ENCODE data around the gene CEMIP2.

CEMIP2 gene

DNA sequence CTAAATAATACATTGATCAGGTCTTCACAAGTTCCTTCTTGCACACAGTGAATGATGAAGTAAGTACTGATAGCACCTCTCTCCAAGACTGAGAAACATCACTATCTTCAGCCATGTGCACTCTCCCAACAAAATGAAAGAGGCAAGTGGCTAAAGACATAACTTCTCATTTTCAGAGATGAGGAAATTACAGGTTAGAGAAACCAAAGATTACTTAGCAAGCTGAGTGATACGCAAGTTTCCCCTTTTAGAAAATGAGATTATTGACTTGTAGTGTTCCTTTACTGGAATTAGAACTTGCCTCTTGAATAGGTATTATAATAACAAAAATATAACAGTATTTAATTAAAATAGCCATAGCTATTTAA lies 21.6 kb downstream of the CEMIP2 start:
- peak; percentile 82 for DNase-seq

DNA sequence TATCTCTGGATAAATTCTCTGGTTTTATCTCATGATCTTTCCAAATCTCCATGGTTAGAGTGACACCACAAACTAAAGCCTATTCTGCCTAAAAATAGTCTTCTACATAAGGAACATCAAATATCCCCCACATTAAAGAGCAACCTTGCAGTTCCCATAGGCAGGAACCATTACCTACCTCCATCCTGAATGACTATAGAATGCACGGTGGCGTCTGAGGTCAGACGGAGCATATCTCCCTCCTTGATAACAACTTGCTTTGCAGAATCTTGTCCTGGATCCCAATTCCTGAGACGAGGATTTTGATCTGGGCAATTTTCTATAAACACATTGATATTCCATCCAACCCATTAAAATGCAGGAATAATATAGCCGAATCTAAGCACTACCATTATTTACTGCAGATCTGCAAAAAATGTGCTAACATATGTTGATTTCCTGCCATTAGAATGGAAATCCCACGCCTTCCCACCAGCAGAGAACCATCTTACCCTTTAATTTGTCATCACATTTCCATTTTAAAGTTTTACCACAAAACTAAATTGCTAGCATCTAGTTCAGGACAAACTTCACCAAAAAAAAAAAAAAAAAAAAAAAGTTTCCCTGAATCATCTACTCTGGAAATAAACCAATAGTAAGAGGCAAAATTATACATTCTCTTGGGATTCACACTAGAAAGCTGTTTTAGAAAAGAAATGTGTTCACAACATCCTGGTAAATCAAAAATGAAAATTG lies 22.1 kb downstream of the CEMIP2 start:
- DNase-seq, result no peak

DNA sequence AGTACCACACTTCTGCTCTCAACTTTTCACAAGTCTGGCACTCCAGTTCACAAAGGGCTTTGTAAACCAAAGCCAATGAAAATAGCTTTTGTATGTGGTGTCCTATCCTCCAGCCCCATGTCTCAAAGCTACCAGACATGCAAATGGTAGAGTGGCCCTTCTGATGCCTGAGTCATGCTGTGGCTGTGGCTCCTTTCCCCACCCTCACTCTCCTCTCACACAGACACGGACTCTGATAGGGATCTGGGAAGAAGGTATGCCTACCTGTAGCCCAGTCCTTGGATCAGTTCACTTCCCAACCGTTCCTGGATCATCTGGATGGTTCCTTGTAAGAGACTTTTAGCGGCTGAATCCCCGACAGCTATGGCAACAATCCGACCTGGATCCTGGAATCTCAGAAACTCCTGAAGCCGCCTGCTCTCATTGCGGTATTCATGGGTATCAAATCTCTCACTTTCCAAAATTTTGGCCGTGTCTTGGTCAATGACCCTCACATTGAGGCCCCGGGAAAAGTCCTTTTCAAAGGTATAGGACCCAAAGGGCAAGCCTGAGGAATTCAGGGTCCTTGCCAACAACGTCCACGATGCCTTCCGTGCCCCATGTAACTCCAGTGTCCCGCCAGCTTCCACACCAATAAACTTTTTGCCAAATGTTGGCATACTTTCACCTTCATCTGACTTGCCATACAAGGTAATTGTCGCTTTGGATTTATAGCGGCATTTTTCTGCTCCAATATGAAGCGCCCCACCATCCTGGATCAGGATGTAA lies 23.4 kb downstream of the CEMIP2 start:
- peak; percentile 12 for DNase-seq

DNA sequence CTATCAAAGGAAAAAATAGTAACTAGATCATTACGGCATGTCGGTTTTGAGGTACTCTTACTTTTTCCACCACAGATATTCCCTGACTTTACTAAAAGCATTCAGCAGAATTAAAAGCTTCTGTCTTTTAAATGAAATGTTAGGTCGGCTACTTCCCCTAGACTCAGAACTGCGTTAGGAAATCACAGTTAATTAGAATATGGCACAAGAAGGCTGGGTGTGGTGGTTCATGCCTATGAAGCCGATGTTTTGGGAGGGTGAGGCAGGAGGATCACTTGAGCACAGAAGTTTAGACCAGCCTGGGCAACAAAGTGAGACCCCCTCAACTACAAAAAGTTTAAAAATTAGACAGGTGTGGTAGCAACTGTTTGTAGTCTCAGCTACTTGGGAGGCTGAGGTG lies 24.4 kb downstream of the CEMIP2 start:
- no peak for DNase-seq

DNA sequence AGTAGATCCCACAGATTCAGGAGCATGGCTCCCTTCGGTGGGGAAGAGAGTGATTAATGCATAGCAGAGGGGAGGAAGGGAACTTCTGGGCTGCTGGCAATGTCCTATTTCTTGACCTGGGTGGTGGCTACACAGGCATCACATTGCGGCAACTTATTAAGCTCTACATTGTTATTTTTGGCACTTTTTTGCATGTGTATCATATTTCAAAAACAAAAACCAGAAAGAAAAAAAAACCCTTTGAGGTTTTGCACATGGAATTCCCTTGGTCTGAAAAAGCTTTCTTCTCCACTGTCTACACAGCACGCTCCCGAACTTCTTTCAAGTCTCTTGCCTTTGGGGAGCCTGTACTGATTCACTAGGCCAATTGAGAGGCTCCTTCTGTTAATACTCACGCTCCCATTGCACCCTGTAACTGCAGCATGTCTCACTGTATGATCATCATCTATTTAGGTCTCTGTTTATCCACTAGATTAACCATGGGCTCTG lies 25.1 kb downstream of the CEMIP2 start:
- DNase-seq, result peak; percentile 40

DNA sequence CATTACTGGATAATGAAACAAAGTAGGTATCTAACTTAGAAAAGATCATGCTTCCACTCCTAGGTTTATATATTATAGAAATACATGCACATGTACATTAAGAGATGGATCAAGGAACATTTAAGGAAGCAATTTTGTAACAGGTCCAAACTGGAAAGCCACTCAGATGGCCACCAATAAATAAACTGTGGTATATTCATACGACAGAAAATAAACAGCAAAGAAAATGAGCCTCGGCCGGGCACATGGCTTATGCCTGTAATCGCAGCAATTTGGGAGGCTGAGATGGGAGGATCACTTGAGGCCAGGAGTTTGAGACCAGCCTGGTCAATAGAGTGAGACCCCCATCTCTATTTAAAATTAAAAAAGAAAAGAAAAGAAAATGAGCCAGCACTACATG lies 25.6 kb downstream of the CEMIP2 start:
- DNase-seq, result no peak

DNA sequence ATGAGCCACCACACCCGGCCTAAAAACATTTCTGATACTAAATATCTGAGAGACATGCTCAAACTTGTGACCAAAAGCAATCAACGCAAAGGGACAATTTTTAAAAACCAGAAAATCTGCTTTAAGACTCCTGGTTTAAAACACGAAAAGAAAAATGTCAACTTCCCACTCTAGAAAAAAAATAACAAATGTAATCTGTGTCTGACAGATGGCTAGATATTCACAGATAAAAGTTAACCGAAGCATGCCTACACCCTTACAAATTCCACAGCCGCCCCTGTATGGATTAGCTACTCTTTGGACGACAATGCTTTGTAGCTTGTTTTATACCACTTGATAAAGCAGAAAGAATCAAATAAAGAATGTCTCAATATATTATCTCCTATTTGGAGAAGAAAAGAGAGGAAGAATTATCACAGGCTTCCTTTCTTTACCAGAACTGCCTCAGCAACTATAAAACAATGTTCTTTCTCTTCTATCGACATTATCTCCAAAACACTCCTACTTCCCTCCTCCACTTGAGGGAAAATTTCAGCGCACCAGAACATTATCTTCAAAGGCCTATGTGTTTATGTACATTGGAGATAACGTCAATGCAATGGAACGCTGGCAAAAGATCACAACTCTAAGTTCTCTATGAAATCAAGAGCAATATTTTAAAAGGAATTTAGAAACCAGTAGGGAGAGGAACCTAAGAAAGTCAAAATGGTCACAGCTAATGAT lies 26.2 kb downstream of the CEMIP2 start:
- peak; percentile 96 for DNase-seq

DNA sequence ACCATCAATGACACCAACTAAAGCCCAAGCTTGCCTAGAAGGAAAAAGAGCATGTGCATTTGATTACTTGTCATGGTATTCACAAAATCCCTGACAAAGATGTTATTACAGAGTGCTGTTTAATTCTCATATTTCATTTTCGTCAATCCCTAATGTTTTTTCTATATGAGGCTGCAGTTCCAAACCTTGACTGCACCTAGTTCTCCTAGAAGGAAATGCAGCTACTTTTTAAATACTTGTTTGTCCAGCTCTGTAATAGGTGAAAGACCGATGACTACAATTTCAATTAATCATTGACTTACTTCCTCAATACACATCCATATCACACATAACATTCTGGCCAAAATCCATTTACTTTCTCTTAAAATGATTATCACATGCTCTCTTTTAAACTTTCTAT lies 28.1 kb downstream of the CEMIP2 start:
- no peak for DNase-seq

DNA sequence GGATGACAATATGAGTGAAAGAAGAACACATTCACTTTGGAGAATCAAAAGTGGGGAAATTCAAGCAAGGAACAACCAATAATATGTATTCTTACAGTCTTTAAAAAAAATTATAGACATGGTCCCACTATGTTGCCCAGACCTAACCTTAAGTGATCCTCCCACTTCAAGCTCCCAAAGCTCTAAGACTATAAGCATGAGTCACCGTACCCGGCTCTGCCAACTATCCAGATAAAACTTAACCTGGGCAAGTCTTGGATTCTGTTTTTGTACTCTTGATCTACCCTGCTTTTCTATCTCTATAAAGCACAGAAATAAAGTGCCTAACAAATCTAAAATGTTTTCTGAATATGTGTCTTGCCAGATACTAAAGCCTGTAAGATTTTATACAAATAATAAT lies 30.9 kb downstream of the CEMIP2 start:
- no peak for DNase-seq

DNA sequence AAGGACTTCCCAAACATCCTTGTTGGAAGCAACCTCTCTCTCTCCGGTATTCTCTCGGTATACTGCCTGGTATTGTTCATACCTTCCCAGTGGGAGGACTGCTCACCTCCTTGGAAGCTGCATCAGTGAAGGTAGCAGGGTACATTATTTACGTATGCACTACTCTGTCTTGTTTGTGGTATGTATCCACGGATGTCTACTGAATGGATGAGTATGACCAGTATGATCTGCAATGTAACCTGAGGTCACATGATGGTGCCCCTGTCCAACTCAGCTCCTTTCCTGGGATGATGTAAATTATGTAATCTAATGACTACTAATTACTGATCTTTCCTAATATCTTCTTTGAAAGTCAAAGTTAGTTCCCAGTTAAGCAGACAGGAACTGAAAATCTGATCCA lies 32.1 kb downstream of the CEMIP2 start:
- DNase-seq, result no peak

DNA sequence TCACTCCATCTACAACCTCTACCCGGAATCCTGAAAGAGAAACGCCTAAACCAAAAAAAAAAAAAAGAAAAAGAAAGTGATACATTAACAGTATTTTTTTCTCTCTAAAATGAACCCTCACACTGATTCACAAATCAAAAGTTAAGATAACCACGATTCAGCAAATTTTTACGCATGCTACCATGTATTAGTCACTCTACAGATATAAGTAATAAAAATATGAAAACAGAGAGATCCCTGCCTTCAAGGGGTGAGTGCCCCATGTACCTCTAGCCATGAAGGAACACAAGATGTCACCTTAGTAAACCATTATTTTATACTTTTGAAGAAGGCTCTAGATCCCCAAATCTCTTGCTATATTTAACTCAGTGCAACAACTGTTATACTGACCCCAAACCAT lies 33.4 kb downstream of the CEMIP2 start:
- DNase-seq, result no peak

DNA sequence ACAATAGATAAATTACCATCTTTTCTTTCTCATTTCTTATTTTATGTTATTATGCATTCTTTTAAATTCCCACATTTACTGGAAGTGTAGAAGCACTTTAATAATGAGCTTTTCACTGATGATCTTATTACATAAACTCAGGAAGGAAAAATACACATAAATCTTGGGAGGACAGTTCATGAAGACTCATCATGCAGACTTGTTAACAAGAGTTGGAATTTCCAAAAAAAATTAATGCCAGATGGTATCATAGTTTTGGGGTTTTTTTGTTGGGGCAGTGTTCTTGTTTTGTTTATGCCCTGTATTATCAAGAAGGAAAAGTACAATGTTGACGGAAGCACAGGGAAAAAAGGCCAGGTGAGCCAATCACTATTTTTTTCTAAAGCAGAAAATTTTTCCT lies 35.1 kb downstream of the CEMIP2 start:
- no peak for DNase-seq

DNA sequence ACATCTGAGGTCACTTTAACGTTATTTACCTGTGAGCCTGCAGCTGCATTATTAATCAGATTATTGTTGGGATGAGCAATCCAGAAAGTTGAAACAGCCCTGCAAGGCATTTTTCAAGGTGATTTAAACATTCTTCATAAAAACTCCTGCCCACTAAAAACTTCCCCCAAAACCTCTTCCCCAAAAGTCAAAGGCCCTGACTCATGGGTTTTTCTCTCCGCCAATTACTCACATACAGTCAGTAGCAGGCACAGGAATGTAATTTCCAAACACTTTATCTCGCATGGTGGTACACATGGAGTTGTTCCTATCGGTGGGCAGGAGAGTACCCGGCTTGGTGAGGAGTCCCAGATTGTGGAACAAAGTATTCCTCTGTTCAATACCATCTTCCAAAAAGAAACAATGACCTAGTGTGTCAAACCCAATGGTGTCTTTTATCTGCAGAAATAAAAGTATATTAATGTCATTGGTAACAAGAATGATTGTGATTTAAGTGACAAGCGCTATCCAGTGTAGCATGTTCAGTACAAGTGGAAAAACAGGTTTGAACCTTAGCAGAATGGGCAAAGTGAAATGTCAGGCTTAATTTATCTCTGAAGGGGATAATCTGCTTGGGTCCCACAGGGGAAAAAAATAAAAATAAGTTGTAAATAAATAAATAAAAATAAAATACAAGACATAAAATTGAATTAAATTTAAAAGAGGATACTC lies 38.3 kb downstream of the CEMIP2 start:
- DNase-seq, result no peak

DNA sequence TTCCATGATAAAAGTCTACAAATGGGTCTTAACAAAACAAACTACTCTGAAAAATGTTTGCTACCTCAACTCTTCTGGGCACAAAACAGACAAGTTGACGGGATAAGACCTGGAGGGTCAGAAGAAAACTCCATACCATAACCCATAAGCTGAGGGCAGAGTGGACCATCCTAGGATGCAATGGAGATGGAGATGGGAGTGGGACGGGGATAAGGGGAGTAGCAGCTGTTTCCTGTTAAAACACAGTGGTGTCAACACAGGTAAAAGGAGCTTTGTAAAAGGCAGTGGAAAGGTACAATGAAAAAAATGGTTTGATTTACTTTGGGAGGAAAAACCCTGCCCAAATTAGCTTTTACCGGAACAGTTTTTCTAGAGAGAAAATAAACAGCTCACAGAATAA lies 41.6 kb downstream of the CEMIP2 start:
- DNase-seq, result no peak

DNA sequence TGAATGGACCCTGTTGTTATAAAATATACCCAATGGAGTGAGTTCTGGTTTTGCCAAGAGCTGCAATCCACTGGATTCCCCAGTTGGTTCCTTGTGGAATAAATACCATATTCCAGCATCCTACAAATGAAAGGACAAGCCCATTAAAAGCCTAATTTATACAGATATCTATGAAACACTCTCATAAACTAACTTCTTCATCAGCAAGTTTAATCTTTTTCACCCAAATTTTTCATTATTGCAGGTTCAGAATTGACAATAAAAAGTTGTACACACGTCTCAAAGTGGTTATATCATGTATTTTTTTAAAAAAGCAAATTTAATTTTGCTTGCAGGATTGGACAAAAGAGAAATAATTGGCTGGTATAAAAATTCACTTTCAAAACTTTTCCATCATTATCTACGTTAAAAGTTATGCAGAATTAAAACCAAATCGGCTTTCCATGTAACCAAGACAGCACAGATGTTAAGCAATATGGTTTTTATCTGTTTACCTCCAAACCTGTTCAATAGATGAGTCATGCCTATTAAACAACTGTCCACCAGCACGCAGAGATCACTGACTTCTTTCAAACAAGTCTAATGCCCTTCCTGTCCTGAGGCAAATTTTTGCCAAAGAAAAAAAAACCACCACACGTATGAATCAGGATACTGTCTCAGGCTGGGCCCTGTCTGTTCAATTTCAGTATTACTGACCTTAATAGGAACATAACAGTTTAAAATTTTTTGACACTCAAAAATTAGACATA lies 42.5 kb downstream of the CEMIP2 start:
- DNase-seq, result peak; percentile 63

DNA sequence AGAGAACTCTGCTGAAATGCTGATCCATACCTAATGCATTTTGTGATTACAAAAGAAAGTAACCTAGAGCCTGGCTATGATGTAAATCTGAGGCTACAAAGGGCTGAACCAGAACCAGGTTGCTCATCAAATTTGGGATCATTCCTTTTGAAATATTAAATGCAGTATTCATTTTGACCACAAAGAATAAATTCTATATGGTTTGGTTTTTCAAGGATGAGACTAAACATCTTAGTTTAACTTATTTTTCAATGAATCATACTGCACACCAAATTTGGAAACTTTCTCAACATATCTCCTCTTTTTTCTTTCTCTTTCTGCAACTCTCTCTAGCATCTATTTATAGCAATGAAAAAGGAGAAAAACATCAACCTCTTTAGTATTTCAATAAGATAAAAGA lies 46.5 kb downstream of the CEMIP2 start:
- DNase-seq, result no peak

DNA sequence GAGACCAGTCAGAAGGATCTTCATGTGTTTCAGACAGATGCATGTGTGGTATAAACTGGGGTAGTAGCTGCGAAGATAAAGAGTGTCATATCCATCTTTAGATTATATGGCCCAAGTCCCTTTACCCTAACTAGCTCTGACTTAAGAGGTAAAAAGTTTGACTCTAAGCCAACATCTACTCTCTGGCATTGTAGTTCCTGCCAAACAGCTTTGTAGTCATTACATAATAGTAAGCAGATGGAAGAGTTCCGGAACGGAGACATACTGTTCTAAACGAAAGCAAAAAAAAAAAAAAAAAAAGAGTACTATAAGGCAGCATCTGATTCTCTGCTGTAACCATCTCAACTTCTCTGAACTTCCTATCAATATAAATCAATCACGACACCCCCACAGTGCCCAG lies 48.8 kb downstream of the CEMIP2 start:
- DNase-seq, result no peak

DNA sequence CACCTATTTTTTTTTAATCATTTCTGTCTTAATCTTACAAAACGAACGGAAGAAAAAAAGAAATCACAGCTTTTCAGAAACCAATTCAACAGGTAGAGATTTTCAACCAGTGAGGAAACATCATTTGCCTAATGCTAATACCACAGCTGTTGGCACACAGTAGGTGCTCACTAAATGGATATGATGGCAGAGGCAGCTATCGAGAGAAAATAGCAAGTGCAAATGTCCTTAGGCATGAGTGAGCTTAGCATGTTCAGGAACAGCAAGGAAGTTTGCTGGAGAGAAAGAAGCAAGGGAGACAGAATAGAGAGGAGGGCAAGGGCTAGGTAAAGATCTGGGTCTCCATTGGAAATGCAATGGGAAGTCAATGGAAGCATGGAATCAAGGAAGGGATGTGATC lies 49.2 kb downstream of the CEMIP2 start:
- no peak for DNase-seq

DNA sequence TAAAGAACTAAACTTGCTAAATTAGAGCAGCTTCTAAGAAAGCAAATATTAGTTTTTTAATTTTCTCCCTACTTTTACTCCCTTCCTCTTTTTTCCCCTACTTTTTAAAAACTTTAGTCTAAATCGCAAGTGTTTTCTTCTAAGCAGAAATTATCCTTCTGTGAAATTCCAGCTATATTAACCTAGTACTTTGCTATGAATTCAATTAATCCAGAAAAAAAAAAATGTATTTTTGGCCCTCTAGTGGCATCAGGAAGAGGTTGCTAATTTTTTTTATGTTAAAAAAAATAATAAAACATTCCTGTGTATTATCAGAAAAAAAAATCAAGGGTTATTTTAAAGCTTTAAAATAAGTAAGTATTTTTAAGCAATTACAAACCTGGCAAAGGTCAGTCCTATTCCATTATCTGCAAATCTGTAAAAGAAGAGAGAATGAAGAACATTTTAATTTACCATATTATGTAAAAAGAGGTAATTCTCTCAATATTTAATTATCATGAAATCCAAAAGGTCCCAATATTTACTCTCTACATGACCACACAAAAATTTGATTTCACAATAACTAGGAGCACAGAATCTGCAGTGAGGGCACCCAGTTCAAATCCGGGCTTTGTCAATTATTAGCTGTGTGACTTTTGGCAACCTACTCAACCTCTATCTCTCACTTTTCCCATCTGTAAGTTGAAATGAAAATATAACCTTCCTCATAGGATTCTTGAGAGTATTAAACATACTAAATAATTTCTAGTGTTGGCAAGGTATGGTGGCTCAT lies 52.0 kb downstream of the CEMIP2 start:
- peak; percentile 39 for DNase-seq

DNA sequence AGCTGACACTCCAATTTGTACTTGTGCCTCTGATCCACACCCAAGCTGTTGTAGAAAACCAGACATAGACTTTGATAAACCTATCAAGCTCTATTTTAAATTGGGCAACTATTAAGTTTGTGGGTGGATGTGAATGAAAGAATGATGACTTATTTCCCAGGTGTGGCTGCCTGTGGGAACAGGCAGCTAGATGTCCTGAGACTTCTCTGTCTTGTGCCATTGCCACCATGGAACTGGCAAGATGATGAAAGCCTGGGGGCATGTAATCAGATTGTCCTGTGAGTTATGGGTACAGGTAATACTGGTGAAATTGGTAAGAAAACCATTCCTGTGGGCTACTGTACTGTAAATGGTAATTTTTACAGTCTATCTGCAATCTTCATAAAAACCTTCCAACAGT lies 57.5 kb downstream of the CEMIP2 start:
- no peak for DNase-seq

DNA sequence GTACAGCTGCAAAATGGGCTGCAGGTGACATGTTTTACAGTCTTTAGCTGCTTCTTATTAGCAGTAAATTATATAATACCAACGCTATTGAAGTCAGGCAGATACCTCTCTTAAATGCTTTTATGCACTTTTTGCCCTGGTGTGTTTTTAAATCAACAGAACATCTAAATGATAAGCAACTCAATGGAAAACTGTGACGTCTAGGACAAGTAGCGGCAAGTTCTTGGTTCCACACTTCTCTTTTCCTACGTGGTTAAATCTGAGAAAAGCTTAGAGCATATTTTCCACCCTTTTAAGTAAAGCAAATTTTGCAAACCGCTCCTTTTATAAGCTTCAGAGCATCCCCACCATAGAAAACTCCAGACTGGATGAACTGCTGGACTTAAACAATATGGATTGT lies 58.1 kb downstream of the CEMIP2 start:
- DNase-seq, result no peak

DNA sequence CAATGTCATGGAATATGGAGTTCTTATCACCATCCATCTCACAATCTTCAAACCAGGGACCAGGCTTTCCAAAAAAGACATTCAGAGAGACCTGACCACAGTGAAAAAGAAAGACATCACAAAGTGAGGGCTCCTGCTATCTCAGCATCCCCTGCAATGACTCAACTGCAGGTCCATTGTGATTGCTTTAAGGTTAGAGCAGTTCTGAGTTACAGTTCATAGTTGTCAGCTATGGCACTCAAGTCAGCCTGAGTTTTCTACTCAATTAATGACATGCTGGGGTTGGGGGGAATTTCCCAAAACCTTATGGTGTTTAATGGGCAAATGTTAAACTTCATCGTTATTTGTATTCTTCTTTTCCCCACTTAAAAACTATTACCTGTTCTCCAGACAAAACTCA lies 58.9 kb downstream of the CEMIP2 start:
- no peak for DNase-seq
